T-helper 2 cell (primary cell): Measurements from ENCODE around the gene SPART.
"Not testable (repeated sequence)": the region's sequence is repeated elsewhere in the genome, so short reads cannot be mapped to it uniquely, and the experiment has no call there.

Experiments used
- DNase-seq, 5 experiments: peaks; one replicate each; pipeline versions ENCODE4 v3.0.0 to v3.0.0-alpha.2; 2012 to 2022

SPART gene

GRCh38 chr13:36354842-36355623 lies 8.8 kb upstream of the SPART start:
- DNase-seq: peak in 1 of 5 experiments; percentile 23

- no peak for DNase-seq
Measured at GRCh38 chr13:36353001-36353400, 6.8 kb upstream of the SPART start.

- no peak for DNase-seq
Measured at GRCh38 chr13:36352350-36352749, 6.2 kb upstream of the SPART start.

GRCh38 chr13:36347531-36348210 lies 1.5 kb upstream of the SPART start:
- DNase-seq: no peak

GRCh38 chr13:36345438-36346221 lies 564 bp downstream of the SPART start:
- peak in 3 of 5 experiments; percentile 26 to 63 (median 40) for DNase-seq

GRCh38 chr13:36344886-36345437 lies 1.2 kb downstream of the SPART start:
- DNase-seq: peak in 2 of 5 experiments; percentile 28 to 37

- no peak for DNase-seq
Measured at GRCh38 chr13:36344173-36344572, 2.0 kb downstream of the SPART start.

- no peak for DNase-seq
Measured at GRCh38 chr13:36343766-36344165, 2.4 kb downstream of the SPART start.

- DNase-seq: no peak
Measured at GRCh38 chr13:36342715-36343114, 3.5 kb downstream of the SPART start.

- DNase-seq: no peak
Measured at GRCh38 chr13:36341718-36342117, 4.5 kb downstream of the SPART start.

GRCh38 chr13:36339600-36340155 lies 6.5 kb downstream of the SPART start:
- no peak for DNase-seq

GRCh38 chr13:36337938-36338641 lies 8.1 kb downstream of the SPART start:
- no peak for DNase-seq

- DNase-seq: no peak
Measured at GRCh38 chr13:36332986-36333385, 13.2 kb downstream of the SPART start.

- not testable (repeated sequence) for DNase-seq
Measured at GRCh38 chr13:36332255-36332654, 13.9 kb downstream of the SPART start.

GRCh38 chr13:36331280-36331679 lies 14.9 kb downstream of the SPART start:
- no peak for DNase-seq

- DNase-seq: no peak
Measured at GRCh38 chr13:36329361-36329760, 16.8 kb downstream of the SPART start.

- no peak for DNase-seq
Measured at GRCh38 chr13:36328821-36329220, 17.4 kb downstream of the SPART start.

GRCh38 chr13:36325912-36326311 lies 20.3 kb downstream of the SPART start:
- no peak for DNase-seq

GRCh38 chr13:36324881-36325280 lies 21.3 kb downstream of the SPART start:
- DNase-seq: not testable (repeated sequence)

- no peak for DNase-seq
Measured at GRCh38 chr13:36323951-36324566, 22.1 kb downstream of the SPART start.

GRCh38 chr13:36323408-36323807 lies 22.8 kb downstream of the SPART start:
- DNase-seq: no peak

GRCh38 chr13:36319793-36320192 lies 26.4 kb downstream of the SPART start:
- not testable (repeated sequence) for DNase-seq
